HFFc6 (cell line): ENCODE measurements around the gene GPSM1. TPM values are rescaled to one million over a fixed set of nuclear protein-coding genes. Genes with fewer than 3 reads are reported as not detected.

Experiments used
- DNase-seq: peaks from one replicate; pipeline ENCODE4 v3.0.0-alpha.2; 2018
- H3K27ac Mint-ChIP-seq: 2 replicates; pipeline ENCODE4 v1.8.0; 2020; ENCODE audit warnings: mild to moderate bottlenecking, mixed read lengths
- H3K27me3 Mint-ChIP-seq: 2 replicates; pipeline ENCODE4 v1.8.0; 2021; ENCODE audit warnings: mild to moderate bottlenecking, moderate library complexity, mixed read lengths; ENCODE audit not compliant: insufficient read depth
- H3K36me3 Mint-ChIP-seq: 2 replicates; pipeline ENCODE4 v1.8.0; 2021; ENCODE audit warnings: low read depth, mixed read lengths
- H3K4me1 Mint-ChIP-seq: 2 replicates; pipeline ENCODE4 v1.8.0; 2020; ENCODE audit warnings: low read depth, mixed read lengths
- H3K4me3 Mint-ChIP-seq: 2 replicates; pipeline ENCODE4 v1.8.0; 2020; ENCODE audit warnings: mild to moderate bottlenecking, moderate library complexity, mixed read lengths
- H3K9me3 Mint-ChIP-seq: 2 replicates; pipeline ENCODE4 v1.8.0; 2020; ENCODE audit warnings: mild to moderate bottlenecking, mixed read lengths
- total RNA-seq, 6 experiments: library from RNA; stranded (reverse); fragmentation: NEBNext Ultra II Directional; extraction: Animal tissue kit (Norgen Biotek cat#: 25700); gene quantifications; 2 replicates in 1 of 6; 3 replicates in 5 of 6; pipeline ENCODE4 v1.2.3, GENCODE V29; 2021
- TF ChIP-seq, protein P1 (sequence below): fragments of 200-600 bp; sonication (generic); IDR thresholded peaks from 2 replicates; pipeline ENCODE4 v1.5.0; 2021; ENCODE audit warnings: antibody characterized with exemption, mild to moderate bottlenecking

The GPSM1 gene
- total RNA-seq, 6 experiments from 2014 or later: 50.9 to 60.2 (median 55.0) TPM

DNA sequence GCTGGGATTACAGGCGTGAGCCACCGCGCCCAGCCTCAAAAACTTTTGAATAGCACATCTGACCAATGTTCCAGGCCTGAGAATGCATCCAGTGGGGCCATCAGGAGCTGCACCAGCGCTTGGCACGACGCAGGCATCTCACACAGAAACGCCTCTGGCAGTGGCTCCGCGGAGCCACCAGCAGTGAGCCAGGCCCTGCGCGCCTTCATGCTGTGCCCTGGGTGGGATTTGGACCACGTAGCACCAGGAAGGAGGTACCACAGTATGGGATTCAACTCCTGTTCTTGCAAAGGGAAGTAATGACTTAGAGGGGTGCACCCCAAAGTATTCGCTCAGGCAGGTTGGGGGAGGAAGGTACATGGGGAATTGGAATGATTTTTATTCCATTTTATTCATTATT, 26.5 kb upstream of the GPSM1 start:
- Mint-ChIP-seq H3K27ac (no peak overlapping the region), H3K4me1 (no peaks in the 10 kb centered on the region), H3K4me3 (no peak overlapping the region), H3K27me3 (peaks cover 18% of the 10 kb centered on the region), H3K9me3 (no peaks in the 10 kb centered on the region), H3K36me3 (no peaks in the 10 kb centered on the region)
- no peak for DNase-seq
- TF ChIP-seq, protein P1, sequence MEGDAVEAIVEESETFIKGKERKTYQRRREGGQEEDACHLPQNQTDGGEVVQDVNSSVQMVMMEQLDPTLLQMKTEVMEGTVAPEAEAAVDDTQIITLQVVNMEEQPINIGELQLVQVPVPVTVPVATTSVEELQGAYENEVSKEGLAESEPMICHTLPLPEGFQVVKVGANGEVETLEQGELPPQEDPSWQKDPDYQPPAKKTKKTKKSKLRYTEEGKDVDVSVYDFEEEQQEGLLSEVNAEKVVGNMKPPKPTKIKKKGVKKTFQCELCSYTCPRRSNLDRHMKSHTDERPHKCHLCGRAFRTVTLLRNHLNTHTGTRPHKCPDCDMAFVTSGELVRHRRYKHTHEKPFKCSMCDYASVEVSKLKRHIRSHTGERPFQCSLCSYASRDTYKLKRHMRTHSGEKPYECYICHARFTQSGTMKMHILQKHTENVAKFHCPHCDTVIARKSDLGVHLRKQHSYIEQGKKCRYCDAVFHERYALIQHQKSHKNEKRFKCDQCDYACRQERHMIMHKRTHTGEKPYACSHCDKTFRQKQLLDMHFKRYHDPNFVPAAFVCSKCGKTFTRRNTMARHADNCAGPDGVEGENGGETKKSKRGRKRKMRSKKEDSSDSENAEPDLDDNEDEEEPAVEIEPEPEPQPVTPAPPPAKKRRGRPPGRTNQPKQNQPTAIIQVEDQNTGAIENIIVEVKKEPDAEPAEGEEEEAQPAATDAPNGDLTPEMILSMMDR: no peak

DNA sequence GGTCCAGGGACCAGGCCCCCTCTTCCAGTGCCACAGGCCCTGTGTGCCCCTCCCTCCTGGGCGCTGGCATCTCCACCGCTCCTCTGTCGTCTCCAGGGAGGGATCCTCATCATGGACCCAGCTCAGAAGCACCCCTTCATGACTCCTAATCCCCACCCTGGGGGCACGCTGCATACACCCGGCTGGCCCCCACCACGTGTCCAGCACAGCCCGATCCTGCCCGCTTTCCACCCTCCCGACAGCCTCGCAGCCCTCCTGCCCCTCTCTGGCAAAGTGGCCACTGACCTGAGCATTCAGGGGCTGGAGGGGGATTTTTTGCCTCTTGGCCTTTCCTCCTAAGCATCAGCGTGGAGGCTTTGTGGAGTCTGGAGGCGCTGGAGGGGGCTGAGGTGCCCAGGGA, 24.8 kb upstream of the GPSM1 start:
- no peak for DNase-seq
- Mint-ChIP-seq H3K4me3 (no peak overlapping the region), H3K27me3 (peaks cover 23% of the 10 kb centered on the region; the same call in 1 of the 2 replicates), H3K36me3 (no peaks in the 10 kb centered on the region), H3K9me3 (no peaks in the 10 kb centered on the region), H3K27ac (no peak overlapping the region), H3K4me1 (no peaks in the 10 kb centered on the region)
- TF ChIP-seq, protein P1: no peak

DNA sequence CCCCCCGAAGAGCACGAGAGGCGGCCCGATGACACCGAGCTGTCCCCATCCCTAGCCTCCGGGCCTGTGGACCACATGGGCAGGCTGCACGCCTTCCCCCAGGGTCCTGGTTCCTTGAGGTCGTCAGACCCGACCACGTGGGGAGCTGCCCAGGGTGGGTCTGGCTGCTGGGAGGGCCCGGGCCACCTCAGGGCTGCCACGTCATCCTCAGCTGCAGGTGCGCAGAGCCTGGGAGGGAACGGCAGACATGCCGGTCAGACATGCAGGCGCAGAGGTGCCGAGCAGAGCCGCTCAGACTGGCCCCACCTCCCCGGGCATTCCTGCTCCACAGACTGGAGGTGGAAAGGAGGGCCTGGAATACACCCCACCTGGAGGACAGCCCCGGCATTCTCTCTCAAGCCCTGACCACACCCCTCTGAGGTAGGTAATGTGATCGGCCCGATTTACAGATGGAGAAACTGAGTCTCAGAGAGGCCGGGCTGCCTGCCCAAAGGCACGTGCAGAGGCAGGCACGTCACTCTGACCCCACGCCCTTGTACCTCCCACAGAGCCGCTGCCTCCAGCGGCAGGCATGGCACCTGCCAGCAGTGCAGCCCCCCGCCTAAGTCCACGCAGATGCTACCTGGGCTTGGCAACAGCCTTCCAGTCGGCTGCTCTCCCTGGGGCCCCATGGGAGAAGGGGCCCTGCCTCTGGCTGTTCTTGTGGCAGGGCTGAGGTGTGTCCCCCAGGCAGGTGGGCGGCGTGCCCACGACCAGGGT, 24.1 kb upstream of the GPSM1 start:
- Mint-ChIP-seq H3K36me3 (no peaks in the 10 kb centered on the region), H3K4me3 (no peak overlapping the region), H3K4me1 (no peaks in the 10 kb centered on the region), H3K27me3 (peaks cover 23% of the 10 kb centered on the region; the same call in 1 of the 2 replicates), H3K9me3 (no peaks in the 10 kb centered on the region), H3K27ac (no peak overlapping the region)
- DNase-seq: no peak
- TF ChIP-seq, protein P1: no peak

DNA sequence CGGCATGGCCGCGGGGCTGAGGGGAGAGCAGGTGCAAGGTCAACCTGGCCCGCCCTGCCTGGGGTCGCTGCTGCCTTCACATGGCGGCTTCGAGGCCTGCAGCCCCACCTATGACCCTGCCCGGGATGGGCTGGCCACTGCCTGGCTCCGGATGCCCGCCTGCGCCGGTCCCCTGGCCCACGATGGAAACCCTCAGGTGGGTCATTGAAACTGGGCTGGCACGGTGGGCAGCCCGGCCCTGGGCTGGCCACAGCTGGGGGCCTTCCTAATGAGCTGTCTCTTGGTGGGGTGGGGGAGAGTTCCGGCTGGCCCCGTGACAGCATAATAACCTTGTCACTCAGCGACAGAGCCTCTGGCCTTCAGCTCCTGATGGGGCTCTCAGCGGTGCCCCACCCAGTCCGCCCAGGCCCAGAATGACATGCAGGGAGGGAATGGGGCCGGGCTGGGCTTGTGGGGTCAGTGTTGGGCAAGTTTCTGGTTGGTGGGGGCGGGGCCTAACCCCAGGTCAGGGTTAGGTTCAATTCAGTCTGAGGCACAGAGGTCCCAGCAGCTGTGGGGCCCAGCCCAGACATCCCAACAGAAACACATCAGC, 23.4 kb upstream of the GPSM1 start, which contains the start of gene CCDC187:
TSS of gene CCDC187 (minus strand) at position 270 of the 592 bp plus-strand sequence. CDS start at position 6, 264 bp downstream.
- Mint-ChIP-seq H3K4me1 (no peaks in the 10 kb centered on the region), H3K9me3 (no peaks in the 10 kb centered on the region), H3K4me3 (no peak within 1 kb of the TSS), H3K36me3 (no peaks in the 10 kb centered on the region), H3K27me3 (peaks cover 21% of the 10 kb centered on the region; the same call in 1 of the 2 replicates), H3K27ac (no peak within 1 kb of the TSS)
- TF ChIP-seq, protein P1: no peak
- DNase-seq: no peak

DNA sequence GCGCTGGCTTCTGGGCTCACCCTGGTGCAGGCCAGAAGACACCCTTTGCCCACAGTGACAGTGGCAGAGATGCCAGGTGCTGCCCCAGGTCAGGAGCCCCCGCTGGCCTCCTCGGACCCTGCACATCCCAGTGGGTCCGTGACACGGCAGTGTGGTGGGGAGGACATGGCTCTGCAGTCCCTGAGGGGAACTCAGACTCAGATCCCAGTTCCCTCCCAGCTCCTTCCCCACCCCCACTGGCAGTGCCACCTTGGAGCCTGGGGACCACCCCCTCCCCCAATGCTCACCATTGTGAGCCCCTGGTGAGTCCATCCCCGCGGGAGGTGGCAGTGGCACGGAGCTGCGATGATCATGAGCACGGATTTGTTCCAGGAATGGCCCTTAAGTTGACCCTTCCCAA, 22.9 kb upstream of the GPSM1 start:
- peaks cover 21% of the 10 kb centered on the region; the same call in 1 of the 2 replicates for H3K27me3 Mint-ChIP-seq
- TF ChIP-seq, protein P1: no peak
- H3K4me3 Mint-ChIP-seq: no peak overlapping the region
- no peaks in the 10 kb centered on the region for H3K4me1 Mint-ChIP-seq
- H3K27ac Mint-ChIP-seq: no peak overlapping the region
- no peak for DNase-seq
- no peaks in the 10 kb centered on the region for H3K9me3 Mint-ChIP-seq
- H3K36me3 Mint-ChIP-seq: no peaks in the 10 kb centered on the region
